Lung (tissue), 12 donors: ENCODE measurements around the gene FAAP20. TPM values are rescaled to one million over a fixed set of nuclear protein-coding genes. Genes with fewer than 3 reads are reported as not detected.

Source experiments
- ATAC-seq: fragments of 200-7000 bp; cut with Tn5 transposase; one replicate; pipeline ENCODE4 v1.9.1; 2020; ENCODE audit warnings: moderate number of reproducible peaks; ENCODE audit not compliant: insufficient read depth, low FRiP score
- DNase-seq, 3 donors: peaks; one replicate each; pipeline ENCODE4 v3.0.0-alpha.2; 2013 to 2017
- H3K27ac ChIP-seq, 2 donors: one replicate each; pipeline ENCODE4 v1.5.1; 2013; ENCODE audit warnings: mild to moderate bottlenecking in 2 of 2, moderate library complexity in 2 of 2, control low read depth in 1 of 2, inconsistent platforms in 1 of 2, low read depth in 1 of 2, low read length in 1 of 2
- H3K27me3 ChIP-seq, 3 donors: one replicate each; pipeline ENCODE4 v1.5.1; 2013; ENCODE audit warnings: low read length in 2 of 3; ENCODE audit not compliant: control insufficient read depth in 3 of 3, insufficient read depth in 3 of 3
- H3K36me3 ChIP-seq, 4 donors: one replicate each; pipeline ENCODE4 v1.5.1; 2013; ENCODE audit warnings: low read length in 4 of 4, mild to moderate bottlenecking in 1 of 4, moderate library complexity in 1 of 4; ENCODE audit not compliant: control insufficient read depth in 4 of 4, insufficient read depth in 4 of 4
- H3K4me1 ChIP-seq, 5 donors: one replicate each; pipeline ENCODE4 v1.5.1; 2013; ENCODE audit warnings: low read length in 5 of 5, mild to moderate bottlenecking in 2 of 5, moderate library complexity in 1 of 5; ENCODE audit not compliant: control insufficient read depth in 5 of 5, insufficient read depth in 5 of 5
- H3K4me3 ChIP-seq: one replicate; pipeline ENCODE4 v1.5.1; 2013; ENCODE audit warnings: mild to moderate bottlenecking, control low read depth, moderate library complexity
- H3K9ac ChIP-seq, 2 donors: one replicate each; pipeline ENCODE4 v1.5.1; 2013; ENCODE audit warnings: low read length in 2 of 2, control low read depth in 1 of 2; ENCODE audit not compliant: insufficient read depth in 1 of 2
- H3K9me3 ChIP-seq, 4 donors: one replicate each; pipeline ENCODE4 v1.5.1; 2013; ENCODE audit warnings: low read length in 3 of 4, mild to moderate bottlenecking in 1 of 4, moderate library complexity in 1 of 4; ENCODE audit not compliant: control insufficient read depth in 4 of 4, insufficient read depth in 3 of 4
- WGBS, 2 donors: extraction: QIAGEN DNeasy Blood & Tissue Kit; methylation state at CpG; one replicate each; pipeline ENCODE4 v1.1.7; 2013; 5-methylcytosine and 5-hydroxymethylcytosine counted together
- polyA plus RNA-seq, 2 donors: library from polyadenylated mRNA; stranded (reverse); fragments of 200-250 nt; gene quantifications; one replicate each; pipeline ENCODE4 v1.2.1, GENCODE V29; 2013
- total RNA-seq, 2 donors: library from RNA; depleted of rRNA in 1 of 2; stranded (reverse); fragments of >200 nt in 1 of 2; gene quantifications; one replicate each; pipeline ENCODE4 v1.2.1, GENCODE V29; 2014 to 2021
- TF ChIP-seq, protein P1 (sequence below): IDR thresholded peaks from 2 replicates; pipeline ENCODE4 v1.5.1; 2012; ENCODE audit warnings: mild to moderate bottlenecking; ENCODE audit errors: control extremely low read depth, extremely low read depth
- donor health status: control.
- donor health status: control.
- donor health status: Bipolar disorder and iron deficiency.
- donor health status: healthy.
- donor health status: DM: yes; HTN: yes; CAD: no.

Gene FAAP20
- total and polyA plus RNA-seq, 4 donors: 16.8 to 87.9 (median 68.4) TPM

DNA sequence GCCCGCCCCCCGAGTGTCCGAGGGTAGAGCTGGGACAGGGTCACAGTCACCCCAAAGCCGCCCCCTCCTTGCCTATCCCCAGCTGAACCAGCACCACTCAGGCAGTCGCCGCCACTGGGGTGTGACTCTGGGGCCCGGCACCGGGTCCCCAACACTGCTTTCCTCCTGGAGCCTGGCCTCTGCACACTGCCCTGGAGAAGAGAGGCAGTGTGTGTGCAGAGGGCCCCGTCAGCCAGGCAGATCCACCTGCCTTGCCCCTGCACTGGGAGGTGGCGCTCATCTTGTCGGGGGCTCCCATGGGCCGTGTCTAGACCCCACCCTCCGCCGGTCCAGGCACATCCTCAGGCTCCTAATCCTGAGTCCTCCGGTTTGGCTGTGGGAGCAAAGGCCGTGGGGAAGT lies 15.7 kb downstream of the FAAP20 start:
- H3K9ac ChIP-seq: no peak overlapping the region
- TF ChIP-seq, protein P1, sequence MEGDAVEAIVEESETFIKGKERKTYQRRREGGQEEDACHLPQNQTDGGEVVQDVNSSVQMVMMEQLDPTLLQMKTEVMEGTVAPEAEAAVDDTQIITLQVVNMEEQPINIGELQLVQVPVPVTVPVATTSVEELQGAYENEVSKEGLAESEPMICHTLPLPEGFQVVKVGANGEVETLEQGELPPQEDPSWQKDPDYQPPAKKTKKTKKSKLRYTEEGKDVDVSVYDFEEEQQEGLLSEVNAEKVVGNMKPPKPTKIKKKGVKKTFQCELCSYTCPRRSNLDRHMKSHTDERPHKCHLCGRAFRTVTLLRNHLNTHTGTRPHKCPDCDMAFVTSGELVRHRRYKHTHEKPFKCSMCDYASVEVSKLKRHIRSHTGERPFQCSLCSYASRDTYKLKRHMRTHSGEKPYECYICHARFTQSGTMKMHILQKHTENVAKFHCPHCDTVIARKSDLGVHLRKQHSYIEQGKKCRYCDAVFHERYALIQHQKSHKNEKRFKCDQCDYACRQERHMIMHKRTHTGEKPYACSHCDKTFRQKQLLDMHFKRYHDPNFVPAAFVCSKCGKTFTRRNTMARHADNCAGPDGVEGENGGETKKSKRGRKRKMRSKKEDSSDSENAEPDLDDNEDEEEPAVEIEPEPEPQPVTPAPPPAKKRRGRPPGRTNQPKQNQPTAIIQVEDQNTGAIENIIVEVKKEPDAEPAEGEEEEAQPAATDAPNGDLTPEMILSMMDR: no peak
- peaks cover 0 to 5% (median 0%) of the 10 kb centered on the region in 5 donors for H3K4me1 ChIP-seq
- H3K36me3 ChIP-seq: peaks cover 0 to 24% (median 2%) of the 10 kb centered on the region in 4 donors
- no peak overlapping the region for H3K27ac ChIP-seq
- ATAC-seq: no peak
- DNase-seq: no peak
- no peaks in the 10 kb centered on the region for H3K9me3 ChIP-seq
- H3K27me3 ChIP-seq: no peaks in the 10 kb centered on the region
- WGBS, 2 donors: 92% methylated on average over 15 to 16 of the region's 16 CpGs
- H3K4me3 ChIP-seq: no peak overlapping the region

GRCh38 chr1:2177946-2178538 lies 16.5 kb downstream of the FAAP20 start:
- H3K9me3 ChIP-seq: no peaks in the 10 kb centered on the region
- no peaks in the 10 kb centered on the region for H3K27me3 ChIP-seq
- no peak for DNase-seq
- no peak overlapping the region for H3K9ac ChIP-seq
- TF ChIP-seq, protein P1: no peak
- H3K4me3 ChIP-seq: no peak overlapping the region
- H3K36me3 ChIP-seq: peaks cover 0 to 24% (median 0%) of the 10 kb centered on the region in 4 donors
- H3K4me1 ChIP-seq: peaks cover 0 to 5% (median 0%) of the 10 kb centered on the region in 5 donors
- no peak for ATAC-seq
- 85 to 87% methylated on average over 18 of the region's 18 CpGs for WGBS, 2 donors
- H3K27ac ChIP-seq: no peak overlapping the region

GRCh38 chr1:2177541-2177940 lies 17.0 kb downstream of the FAAP20 start:
- 92 to 96% methylated on average over 21 of the region's 21 CpGs for WGBS, 2 donors
- peaks cover 0 to 5% (median 0%) of the 10 kb centered on the region in 5 donors for H3K4me1 ChIP-seq
- H3K36me3 ChIP-seq: peaks cover 0 to 24% (median 0%) of the 10 kb centered on the region in 4 donors
- no peak overlapping the region for H3K9ac ChIP-seq
- no peaks in the 10 kb centered on the region for H3K27me3 ChIP-seq
- no peaks in the 10 kb centered on the region for H3K9me3 ChIP-seq
- TF ChIP-seq, protein P1: no peak
- ATAC-seq (no peak), DNase-seq (no peak)
- H3K27ac ChIP-seq: no peak overlapping the region
- no peak overlapping the region for H3K4me3 ChIP-seq

- TF ChIP-seq, protein P1: no peak
- no peak overlapping the region for H3K4me3 ChIP-seq
- 79 to 83% methylated on average over 10 of the region's 10 CpGs for WGBS, 2 donors
- no peak for ATAC-seq
- H3K27ac ChIP-seq: no peak overlapping the region
- peaks cover 0 to 24% (median 0%) of the 10 kb centered on the region in 4 donors for H3K36me3 ChIP-seq
- no peaks in the 10 kb centered on the region for H3K27me3 ChIP-seq
- DNase-seq: no peak
- no peak overlapping the region for H3K9ac ChIP-seq
- no peaks in the 10 kb centered on the region for H3K9me3 ChIP-seq
- peaks cover 0 to 5% (median 0%) of the 10 kb centered on the region in 5 donors for H3K4me1 ChIP-seq
Observed at GRCh38 chr1:2176615-2177014, 18.0 kb downstream of the FAAP20 start.
